ENCODE data around the gene HDDC2.
"Not testable (repeated sequence)": the region's sequence is repeated elsewhere in the genome, so short reads cannot be mapped to it uniquely, and the experiment has no call there.

Gene HDDC2

GRCh38 chr6:125304970-125305660 lies 3.3 kb upstream of the HDDC2 start:
- no peak for DNase-seq

GRCh38 chr6:125303512-125303854 lies 1.7 kb upstream of the HDDC2 start:
- no peak for DNase-seq

GRCh38 chr6:125302840-125303511 lies 1.2 kb upstream of the HDDC2 start:
- no peak for DNase-seq

- no peak for DNase-seq
These were observed 754 bp downstream of the HDDC2 start for GRCh38 chr6:125300992-125301434.

GRCh38 chr6:125299257-125299656 lies 2.5 kb downstream of the HDDC2 start:
- no peak for DNase-seq

GRCh38 chr6:125296471-125296870 lies 5.3 kb downstream of the HDDC2 start:
- DNase-seq, result no peak

- DNase-seq, result no peak
These were observed 6.8 kb downstream of the HDDC2 start for GRCh38 chr6:125294925-125295324.

GRCh38 chr6:125294036-125294435 lies 7.7 kb downstream of the HDDC2 start:
- DNase-seq, result no peak

- no peak for DNase-seq
These were observed 8.2 kb downstream of the HDDC2 start for GRCh38 chr6:125293587-125293986.

- DNase-seq, result no peak
These were observed 14.0 kb downstream of the HDDC2 start for GRCh38 chr6:125287718-125288117.

- no peak for DNase-seq
These were observed 15.8 kb downstream of the HDDC2 start for GRCh38 chr6:125285936-125286335.

GRCh38 chr6:125285353-125285752 lies 16.4 kb downstream of the HDDC2 start:
- DNase-seq, result no peak

- not testable (repeated sequence) for DNase-seq
These were observed 19.3 kb downstream of the HDDC2 start for GRCh38 chr6:125282470-125282869.

GRCh38 chr6:125280370-125281035 lies 21.3 kb downstream of the HDDC2 start:
- not testable (repeated sequence) for DNase-seq

- DNase-seq, result no peak
These were observed 21.8 kb downstream of the HDDC2 start for GRCh38 chr6:125279961-125280360.

- no peak for DNase-seq
These were observed 23.9 kb downstream of the HDDC2 start for GRCh38 chr6:125277838-125278237.

GRCh38 chr6:125275779-125276178 lies 26.0 kb downstream of the HDDC2 start:
- no peak for DNase-seq

- DNase-seq, result peak; percentile 25
These were observed 26.8 kb downstream of the HDDC2 start for GRCh38 chr6:125274935-125275334.

- DNase-seq, result no peak
These were observed 27.8 kb downstream of the HDDC2 start for GRCh38 chr6:125273965-125274364.

GRCh38 chr6:125273251-125273650 lies 28.5 kb downstream of the HDDC2 start:
- DNase-seq, result no peak

- DNase-seq, result no peak
These were observed 30.1 kb downstream of the HDDC2 start for GRCh38 chr6:125271486-125272159.

GRCh38 chr6:125270380-125270779 lies 31.4 kb downstream of the HDDC2 start:
- no peak for DNase-seq

GRCh38 chr6:125269328-125269985 lies 32.3 kb downstream of the HDDC2 start:
- no peak for DNase-seq

Measured in NCI-H146 (cell line).